ENCODE results near the gene CHD3.

DNA sequence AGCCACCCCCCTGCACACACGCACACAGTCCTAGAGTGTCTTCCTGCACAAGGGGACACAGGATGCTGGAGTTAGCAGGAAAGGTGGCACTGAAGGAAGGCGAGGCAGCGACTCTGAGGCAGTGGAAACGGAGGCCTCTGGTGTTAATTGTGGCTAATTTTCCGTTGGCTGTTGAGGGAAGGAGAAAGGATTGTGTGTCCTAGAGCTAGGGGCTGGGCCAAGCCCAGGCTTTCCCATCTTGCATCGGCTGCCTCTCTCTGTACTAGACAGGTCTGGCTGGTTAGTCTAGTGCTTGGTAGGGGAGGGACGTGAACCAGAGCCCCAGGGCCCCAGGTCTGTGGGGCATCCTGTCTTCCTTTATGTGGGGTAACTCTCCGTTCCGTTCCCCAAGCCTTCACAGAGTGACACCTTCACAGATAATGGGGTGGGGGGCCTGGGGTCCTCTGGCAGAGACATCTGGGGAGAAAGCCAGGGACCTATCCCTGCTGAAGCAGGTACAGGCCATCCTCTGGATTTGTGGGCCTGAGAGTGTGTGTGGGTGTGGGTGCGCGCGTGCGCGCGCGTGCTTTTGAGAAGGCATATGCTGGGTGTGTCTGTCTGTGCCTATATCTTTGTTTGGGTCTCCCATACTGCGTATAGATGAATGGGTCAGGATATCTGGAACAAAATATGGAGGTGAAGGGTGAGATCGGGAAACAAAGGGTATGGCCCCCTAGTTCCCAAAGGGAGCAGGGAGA, at the start of gene CHD3:
- TF ChIP-seq CENPX (CRISPR knock-in tag; IDR thresholded peaks at IDR 0.05) = no peak
- TF ChIP-seq BCL3 (CRISPR knock-in tag; IDR thresholded peaks at IDR 0.05) = no peak
- no peak for TF ChIP-seq MTA3 (CRISPR knock-in tag; IDR thresholded peaks at IDR 0.05)
- no peak for TF ChIP-seq FOXM1 (CRISPR knock-in tag; IDR thresholded peaks at IDR 0.05)
- TF ChIP-seq, protein P1, sequence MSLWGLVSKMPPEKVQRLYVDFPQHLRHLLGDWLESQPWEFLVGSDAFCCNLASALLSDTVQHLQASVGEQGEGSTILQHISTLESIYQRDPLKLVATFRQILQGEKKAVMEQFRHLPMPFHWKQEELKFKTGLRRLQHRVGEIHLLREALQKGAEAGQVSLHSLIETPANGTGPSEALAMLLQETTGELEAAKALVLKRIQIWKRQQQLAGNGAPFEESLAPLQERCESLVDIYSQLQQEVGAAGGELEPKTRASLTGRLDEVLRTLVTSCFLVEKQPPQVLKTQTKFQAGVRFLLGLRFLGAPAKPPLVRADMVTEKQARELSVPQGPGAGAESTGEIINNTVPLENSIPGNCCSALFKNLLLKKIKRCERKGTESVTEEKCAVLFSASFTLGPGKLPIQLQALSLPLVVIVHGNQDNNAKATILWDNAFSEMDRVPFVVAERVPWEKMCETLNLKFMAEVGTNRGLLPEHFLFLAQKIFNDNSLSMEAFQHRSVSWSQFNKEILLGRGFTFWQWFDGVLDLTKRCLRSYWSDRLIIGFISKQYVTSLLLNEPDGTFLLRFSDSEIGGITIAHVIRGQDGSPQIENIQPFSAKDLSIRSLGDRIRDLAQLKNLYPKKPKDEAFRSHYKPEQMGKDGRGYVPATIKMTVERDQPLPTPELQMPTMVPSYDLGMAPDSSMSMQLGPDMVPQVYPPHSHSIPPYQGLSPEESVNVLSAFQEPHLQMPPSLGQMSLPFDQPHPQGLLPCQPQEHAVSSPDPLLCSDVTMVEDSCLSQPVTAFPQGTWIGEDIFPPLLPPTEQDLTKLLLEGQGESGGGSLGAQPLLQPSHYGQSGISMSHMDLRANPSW (CRISPR knock-in tag; IDR thresholded peaks at IDR 0.05; ENCODE audit: borderline replicate concordance) = no peak
- TF ChIP-seq EZH2 (conservative IDR thresholded peaks at IDR 0.05; ENCODE audit: low read depth, low read length) = no peak
- TF ChIP-seq NFE2L2 (IDR thresholded peaks at IDR 0.05; ENCODE audit: low read length) = no peak
- TF ChIP-seq ZNF274 (CRISPR knock-in tag; IDR thresholded peaks at IDR 0.05) = no peak
